Measurements from ENCODE around the gene HPCAL1. TPM values are rescaled to one million over a fixed set of nuclear protein-coding genes. Genes with fewer than 3 reads are reported as not detected.

The HPCAL1 gene
- total RNA-seq, 2 experiments from 2014 or later = 9.2 to 9.7 TPM

- DNase-seq (ENCODE audit: low spot score) = no peak
- Histone ChIP-seq H2AFZ (ENCODE audit: low read length) (no peak overlapping the region), H3K4me2 (ENCODE audit: low read length) (no peak overlapping the region), H3K27ac (ENCODE audit: low read depth, low read length, poor library complexity, severe bottlenecking) (no peak overlapping the region), H3K9me3 (ENCODE audit: low read length) (no peaks in the 10 kb centered on the region), H3K36me3 (ENCODE audit: insufficient read depth, low read length) (no peaks in the 10 kb centered on the region), H4K20me1 (ENCODE audit: insufficient read depth, low read length) (no peaks in the 10 kb centered on the region), H3K79me2 (ENCODE audit: insufficient read depth, low read depth, low read length) (no peaks in the 10 kb centered on the region), H3K4me1 (ENCODE audit: insufficient read depth, low read length, poor library complexity, severe bottlenecking) (peaks cover 6% of the 10 kb centered on the region), H3K4me3 (ENCODE audit: low read depth, low read length, poor library complexity, severe bottlenecking) (no peak overlapping the region), H3K9me2 (ENCODE audit: insufficient read depth, low read length) (no peaks in the 10 kb centered on the region)
- intact Hi-C loops (cut with micrococcal nuclease; ENCODE audit: unreplicated experiment) = no loop called here
- BruUV-seq (replicated peaks) = no TSS peak
- CTCF ChIA-PET (ENCODE audit: unreplicated experiment) = interaction anchor here (0.9 kb wide), 1 partner anchor 92 kb away, joined by 4 read pairs; no protein-coding TSS in a partner anchor
- POLR2A ChIA-PET = interaction anchor here (1.4 kb wide), 1 partner anchor 11 kb away, joined by 6 read pairs; no protein-coding TSS in a partner anchor
- TF ChIP-seq CTCF (conservative IDR thresholded peaks at IDR 0.05; ENCODE audit: low read length) (no peak), EZH2phosphoT487 (IDR thresholded peaks at IDR 0.05; ENCODE audit: borderline replicate concordance, low read depth, low read length) (no peak)
Observed at GRCh38 chr2:10342245-10342951, 39.7 kb downstream of the HPCAL1 start.

- DNase-seq (ENCODE audit: low spot score) = no peak
Observed at GRCh38 chr2:10343191-10343590, 40.5 kb downstream of the HPCAL1 start.

More at GRCh38 chr2:10343191-10343590, 40.5 kb downstream of the HPCAL1 start:
- H2AFZ ChIP-seq (ENCODE audit: low read length) = no peak overlapping the region
- no peak overlapping the region for H3K4me3 ChIP-seq (ENCODE audit: low read depth, low read length, poor library complexity, severe bottlenecking)
- H3K27ac ChIP-seq (ENCODE audit: low read depth, low read length, poor library complexity, severe bottlenecking) = no peak overlapping the region
- intact Hi-C loops (cut with micrococcal nuclease; ENCODE audit: unreplicated experiment) = no loop called here
- no TSS peak for BruUV-seq (replicated peaks)
- no peaks in the 10 kb centered on the region for H3K9me3 ChIP-seq (ENCODE audit: low read length)
- no peaks in the 10 kb centered on the region for H3K9me2 ChIP-seq (ENCODE audit: insufficient read depth, low read length)
- no peaks in the 10 kb centered on the region for H3K36me3 ChIP-seq (ENCODE audit: insufficient read depth, low read length)
- ChIA-PET POLR2A (interaction anchor here (1.4 kb wide), 1 partner anchor 11 kb away, joined by 6 read pairs; no protein-coding TSS in a partner anchor), CTCF (ENCODE audit: unreplicated experiment) (interaction anchor here (0.9 kb wide), 1 partner anchor 93 kb away, joined by 4 read pairs; no protein-coding TSS in a partner anchor)
- no peak overlapping the region for H3K4me2 ChIP-seq (ENCODE audit: low read length)
- peaks cover 6% of the 10 kb centered on the region for H3K4me1 ChIP-seq (ENCODE audit: insufficient read depth, low read length, poor library complexity, severe bottlenecking)
- no peaks in the 10 kb centered on the region for H3K79me2 ChIP-seq (ENCODE audit: insufficient read depth, low read depth, low read length)
- TF ChIP-seq CTCF (conservative IDR thresholded peaks at IDR 0.05; ENCODE audit: low read length) (no peak), EZH2phosphoT487 (IDR thresholded peaks at IDR 0.05; ENCODE audit: borderline replicate concordance, low read depth, low read length) (no peak)
- H4K20me1 ChIP-seq (ENCODE audit: insufficient read depth, low read length) = no peaks in the 10 kb centered on the region

Data from OCI-LY7 (cell line).